ENCODE data around the gene PRR32.

GRCh38 chrX:126815806-126816205 lies 3.7 kb upstream of the PRR32 start:
- TF ChIP-seq EZH2 (IDR thresholded peaks at IDR 0.05; ENCODE audit: insufficient read depth, poor library complexity, severe bottlenecking) (no peak), EZH2phosphoT487 (IDR thresholded peaks at IDR 0.05; ENCODE audit: insufficient read depth, low read depth) (no peak)

Measured in GM23248 (cell line).